Prostate gland (tissue), 1 donor: ENCODE data around the gene ASB3.

ENCODE experiments used
- POLR2A ChIP-seq: fragments of 450-650 bp; IDR thresholded peaks from one replicate; pipeline ENCODE4 v1.6.1; 2016; ENCODE audit warnings: antibody characterized with exemption, mild to moderate bottlenecking
- POLR2AphosphoS5 ChIP-seq: sonication (generic); formaldehyde crosslinking; IDR thresholded peaks from one replicate; pipeline ENCODE4 v1.6.1; 2017; ENCODE audit warnings: antibody characterized with exemption

DNA sequence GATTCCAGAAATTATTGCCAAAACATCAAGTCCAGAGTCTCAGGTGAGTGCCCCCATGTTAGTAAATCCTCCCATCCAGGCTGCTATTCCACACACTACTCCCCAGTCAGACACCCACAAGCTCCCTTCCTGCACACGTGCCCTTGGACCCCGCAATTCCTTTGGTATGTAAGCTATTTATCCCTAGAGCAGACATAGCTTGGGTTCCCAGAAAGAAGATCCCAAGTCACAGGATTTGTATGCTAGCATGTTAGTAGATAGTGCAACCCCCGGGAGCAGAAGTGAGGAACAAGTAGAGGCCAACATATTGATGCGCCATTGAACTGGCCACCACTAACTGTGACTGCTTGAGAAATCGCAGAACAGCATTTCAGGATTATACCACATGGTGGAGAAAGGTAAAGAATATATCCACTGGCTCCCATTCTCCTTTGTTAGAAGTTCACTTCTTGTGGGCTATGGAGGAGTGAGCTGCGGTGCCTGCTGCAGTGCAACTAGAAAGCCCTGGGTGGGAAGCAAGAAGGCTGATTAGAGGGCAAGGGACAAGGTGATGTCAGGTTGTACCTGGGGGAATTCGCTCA is 156.6 kb downstream of the ASB3 start:
- TF ChIP-seq POLR2A (no peak), POLR2AphosphoS5 (no peak)
